GM12878 (cell line): ENCODE data around the gene AFF2. TPM values are rescaled to one million over a fixed set of nuclear protein-coding genes. Genes with fewer than 3 reads are reported as not detected.

Experiments
- ATAC-seq: fragments of 200-7000 bp; cut with Tn5 transposase; 3 replicates; pipeline ENCODE4 v1.9.1; 2020; ENCODE audit warnings: mild to moderate bottlenecking, moderate library complexity
- BruUV-seq: library from RNA; stranded (reverse); fragments of 400-500 nt; replicated peaks from 2 replicates; lab custom pipeline; 2021; lab: Mats Ljungman, UMichigan
- CTCF ChIA-PET: fragments of 300-600 bp; sonication (Branson Sonifier 250); formaldehyde crosslinking; extraction: SDS; loops from one replicate; lab custom pipeline; 2021; ENCODE audit warnings: inconsistent platforms; lab: Yijun Ruan, JAX
- POLR2A ChIA-PET: fragments of 350-600 bp; formaldehyde crosslinking; extraction: SDS; loops from one replicate; lab custom pipeline; 2021; ENCODE audit warnings: inconsistent platforms; lab: Charles Lee
- RAD21 ChIA-PET: fragments of 300-600 bp; sonication (Branson Sonifier 250); formaldehyde crosslinking; loops from one replicate; lab custom pipeline; 2023; ENCODE audit warnings: antibody characterized with exemption; ENCODE audit not compliant: unreplicated experiment; lab: Charles Lee
- SMC1A ChIA-PET: fragments of 300-600 bp; sonication (Branson Sonifier 250); formaldehyde crosslinking; loops from one replicate; lab custom pipeline; 2023; ENCODE audit not compliant: unreplicated experiment, uncharacterized antibody; lab: Charles Lee
- DNase-seq: peaks from one replicate; pipeline ENCODE4 v3.0.0-alpha.2; 2011; ENCODE audit warnings: low read depth, low spot score
- FAIRE-seq: peaks from 3 replicates; lab custom pipeline; 2011; peaks lifted over from hg19 to GRCh38; lab: Jason Lieb, UNC
- H2AFZ ChIP-seq: 2 replicates; pipeline ENCODE4 v1.6.0; 2011; ENCODE audit warnings: low read depth, low read length, control low read depth; ENCODE audit not compliant: control insufficient read depth
- H3K27ac ChIP-seq: 2 replicates; pipeline ENCODE4 v1.5.1; 2011; ENCODE audit warnings: control low read depth; ENCODE audit not compliant: control insufficient read depth, insufficient read depth
- H3K27me3 ChIP-seq, 2 experiments: replicated peaks in 1 of 2; 2 replicates each; pipeline versions ENCODE4 v1.6.0 to v1.6.1; 2011; ENCODE audit warnings: low read length in 1 of 2; ENCODE audit not compliant: control insufficient read depth in 2 of 2, insufficient read depth in 2 of 2
- H3K36me3 ChIP-seq, 2 experiments: 2 replicates each; pipeline ENCODE4 v1.5.1; 2011; ENCODE audit warnings: low read length in 1 of 2; ENCODE audit not compliant: control insufficient read depth in 2 of 2, insufficient read depth in 2 of 2
- H3K4me1 ChIP-seq: 2 replicates; pipeline ENCODE4 v1.6.1; 2011; ENCODE audit warnings: mild to moderate bottlenecking, low read length, moderate library complexity, mixed read lengths; ENCODE audit not compliant: control insufficient read depth, insufficient read depth
- H3K4me2 ChIP-seq: 2 replicates; pipeline ENCODE4 v1.6.0; 2011; ENCODE audit warnings: control low read depth; ENCODE audit not compliant: control insufficient read depth, insufficient read depth
- H3K4me3 ChIP-seq: fragments of 200-600 bp; sonication (generic); 2 replicates; pipeline ENCODE4 v1.5.1; 2016
- H3K79me2 ChIP-seq: 2 replicates; pipeline ENCODE4 v1.6.0; 2011; ENCODE audit warnings: low read length; ENCODE audit not compliant: control insufficient read depth, insufficient read depth
- H3K9ac ChIP-seq: 2 replicates; pipeline ENCODE4 v1.8.0; 2011; ENCODE audit warnings: low read length, control low read depth, mixed read lengths; ENCODE audit not compliant: control insufficient read depth, insufficient read depth
- H3K9me3 ChIP-seq: replicated peaks from 3 replicates; pipeline ENCODE4 v1.5.1; 2011; ENCODE audit warnings: mild to moderate bottlenecking, low read length; ENCODE audit not compliant: control insufficient read depth, insufficient read depth
- H4K20me1 ChIP-seq: 2 replicates; pipeline ENCODE4 v1.6.0; 2011; ENCODE audit not compliant: control insufficient read depth, insufficient read depth
- BHLHE40 ChIP-seq, 2 experiments: fragments of 450-650 bp in 1 of 2; IDR thresholded peaks; 2 replicates each; pipeline ENCODE4 v1.6.1; 2011 to 2017; ENCODE audit warnings: low read depth in 2 of 2, borderline replicate concordance in 1 of 2, improper control_type of control experiment in 1 of 2, low read length in 1 of 2, mild to moderate bottlenecking in 1 of 2
- CEBPZ ChIP-seq: fragments of 150-350 bp; IDR thresholded peaks from 2 replicates; pipeline ENCODE4 v1.6.1; 2016; ENCODE audit warnings: low read depth, low read length
- CHD1 ChIP-seq: IDR thresholded peaks from 2 replicates; pipeline ENCODE4 v1.6.1; 2012; ENCODE audit warnings: low read depth, low read length, improper control_type of control experiment
- EGR1 ChIP-seq, 2 experiments: IDR thresholded peaks; 1 replicate in 1 of 2; 2 replicates in 1 of 2; pipeline ENCODE4 v1.6.1; 2011 to 2012; ENCODE audit warnings: low read depth in 2 of 2, low read length in 2 of 2, borderline replicate concordance in 1 of 2, mild to moderate bottlenecking in 1 of 2, moderate library complexity in 1 of 2
- IRF3 ChIP-seq: fragments of 450-650 bp; IDR thresholded peaks from 2 replicates; pipeline ENCODE4 v1.6.1; 2014; ENCODE audit warnings: mild to moderate bottlenecking
- JUNB ChIP-seq: IDR thresholded peaks from 2 replicates; pipeline ENCODE4 v1.6.1; 2016; ENCODE audit warnings: antibody characterized with exemption, mild to moderate bottlenecking
- NFYA ChIP-seq: IDR thresholded peaks from 2 replicates; pipeline ENCODE4 v1.6.1; 2011; ENCODE audit warnings: low read depth, mild to moderate bottlenecking, low read length, improper control_type of control experiment, borderline replicate concordance
- POLR2AphosphoS2 ChIP-seq: IDR thresholded peaks from 2 replicates; pipeline ENCODE4 v1.6.1; 2011; ENCODE audit warnings: low read depth, mild to moderate bottlenecking, low read length, improper control_type of control experiment, moderate library complexity
- RAD51 ChIP-seq: fragments of 450-650 bp; IDR thresholded peaks from 2 replicates; pipeline ENCODE4 v1.6.1; 2016; ENCODE audit warnings: moderate library complexity, mild to moderate bottlenecking, inconsistent platforms
- RELA ChIP-seq: fragments of 450-650 bp; IDR thresholded peaks from 2 replicates; pipeline ENCODE4 v1.8.0; 2014; ENCODE audit warnings: borderline replicate concordance; ENCODE audit not compliant: partially characterized antibody
- ZNF217 ChIP-seq: fragments of 450-650 bp; IDR thresholded peaks from 2 replicates; pipeline ENCODE4 v1.6.1; 2017; ENCODE audit warnings: antibody characterized with exemption, mild to moderate bottlenecking
- WGBS: methylation state at CpG from one replicate; pipeline ENCODE4 v1.1.6; 2016; ENCODE audit warnings: low lambda C conversion rate; ENCODE audit not compliant: insufficient replicate concordance, insufficient coverage; ENCODE audit errors: missing lambda C conversion rate; 5-methylcytosine and 5-hydroxymethylcytosine counted together
- in situ Hi-C: fragments of 300-500 bp; cut with MboI; formaldehyde crosslinking; loops from 9 replicates; pipeline ENCODE4 v1.14.3; 2018; ENCODE audit warnings: mixed read lengths
- intact Hi-C: fragments of 100-400 bp; cut with micrococcal nuclease; formaldehyde crosslinking; loops from one replicate; pipeline ENCODE4 v1.14.2; 2022; ENCODE audit not compliant: unreplicated experiment
- polyA plus RNA-seq, 11 experiments: library from polyadenylated mRNA; depleted of rRNA in 4 of 11; unstranded in 6 of 11; stranded (reverse) in 5 of 11; fragments of >200 nt; fragmentation: Nextera tagmentation in 4 of 11; fragmentation: Illumina TruSeq in 1 of 11; extraction: Ambion mirVana in 4 of 11; extraction: Trizol in 1 of 11; gene quantifications; 1 replicate in 1 of 11; 2 replicates in 10 of 11; pipeline versions ENCODE4 v1.2.1 to v1.2.3, GENCODE V29; 2011 to 2016; ENCODE audit warnings: inconsistent platforms in 2 of 11, missing spikeins in 2 of 11, low read depth in 1 of 11
- total RNA-seq, 4 experiments: library from RNA; depleted of rRNA in 3 of 4; stranded (reverse); fragments of >200 nt in 3 of 4; fragmentation: Illumina TruSeq in 1 of 4; extraction: Trizol in 1 of 4; gene quantifications; 2 replicates each; pipeline versions ENCODE4 v1.2.1 to v1.2.3, GENCODE V29; 2013 to 2021

Gene AFF2
- total and polyA plus RNA-seq, 10 of the 15 experiments (the other 5 are each of a cell fraction or from before 2014, with no cell fraction given) = under 0.01 to 0.03 TPM; not detected in 8

GRCh38 chrX:148788449-148788848 is 288.0 kb downstream of the AFF2 start:
- H3K27me3 ChIP-seq = no peaks in the 10 kb centered on the region
- TF ChIP-seq BHLHE40 (IDR thresholded peaks at IDR 0.05; ENCODE audit: borderline replicate concordance in 1 of 2, low read depth in 2 of 2, low read length in 1 of 2) (peak in 1 of 2 experiments; percentile 53; a peak in 2 of 4 replicates), RAD51 (no peak)
- TF ChIP-seq, all 136 proteins: peak for 1
- ChIA-PET SMC1A (no interaction called here), CTCF (no interaction called here), RAD21 (interaction anchor here (0.7 kb wide), 1 partner anchor 21 kb away, joined by 3 read pairs; no protein-coding TSS in a partner anchor), POLR2A (no interaction called here)
- Histone ChIP-seq H3K79me2 (no peaks in the 10 kb centered on the region), H3K4me3 (no peak overlapping the region), H3K9me3 (no peaks in the 10 kb centered on the region), H4K20me1 (no peaks in the 10 kb centered on the region), H3K9ac (no peak overlapping the region), H3K36me3 (no peaks in the 10 kb centered on the region), H2AFZ (no peak overlapping the region), H3K27ac (no peak overlapping the region), H3K4me2 (no peak overlapping the region), H3K4me1 (no peaks in the 10 kb centered on the region)
- intact Hi-C loops (no loop called here), in situ Hi-C loops (no loop called here)
- ATAC-seq (no peak), DNase-seq (no peak), FAIRE-seq (no peak)
- no TSS peak for BruUV-seq
- WGBS = 19% methylated on average over 4 of the region's 4 CpGs

- SMC1A ChIA-PET = interaction anchor here (1.0 kb wide), 1 partner anchor 10 kb away, joined by 3 read pairs; no protein-coding TSS in a partner anchor
- POLR2A ChIA-PET = interaction anchor here (1.0 kb wide), 1 partner anchor 9 kb away, joined by 3 read pairs; no protein-coding TSS in a partner anchor
- TF ChIP-seq RELA = no peak
- no peak for TF ChIP-seq NFYA
- no peak for TF ChIP-seq ZNF217
- TF ChIP-seq POLR2AphosphoS2 = no peak
- no peak for TF ChIP-seq CEBPZ
- no peak for TF ChIP-seq CHD1
- no peak for TF ChIP-seq EGR1 (IDR thresholded peaks at IDR 0.05; ENCODE audit: borderline replicate concordance in 1 of 2, low read depth in 2 of 2, low read length in 2 of 2)
- TF ChIP-seq IRF3 = no peak
- TF ChIP-seq JUNB = no peak
- no peaks in the 10 kb centered on the region for H3K27me3 ChIP-seq
- H3K27ac ChIP-seq = no peak overlapping the region
- FAIRE-seq = no peak
- H3K4me3 ChIP-seq = no peak overlapping the region
- in situ Hi-C loops = no loop called here
- CTCF ChIA-PET = no interaction called here
- H4K20me1 ChIP-seq = no peaks in the 10 kb centered on the region
- H3K4me1 ChIP-seq = no peaks in the 10 kb centered on the region
- no peak overlapping the region for H3K9ac ChIP-seq
- RAD21 ChIA-PET = no interaction called here
- H3K36me3 ChIP-seq = no peaks in the 10 kb centered on the region
- H3K9me3 ChIP-seq = no peaks in the 10 kb centered on the region
- peak; percentile 31; the same call in 1 of the 3 replicates for ATAC-seq
- no peak overlapping the region for H3K4me2 ChIP-seq
- intact Hi-C loops = no loop called here
- BruUV-seq = no TSS peak
- no peaks in the 10 kb centered on the region for H3K79me2 ChIP-seq
- DNase-seq = no peak
- H2AFZ ChIP-seq = no peak overlapping the region
Observed at GRCh38 chrX:148794350-148794749, 293.9 kb downstream of the AFF2 start.
